HepG2 (cell line): ENCODE measurements around the gene PARP2. TPM values are rescaled to one million over a fixed set of nuclear protein-coding genes. Genes with fewer than 3 reads are reported as not detected.

Source experiments
- ATAC-seq: fragments of 200-7000 bp; cut with Tn5 transposase; 3 replicates; pipeline ENCODE4 v1.9.1; 2020; ENCODE audit warnings: mild to moderate bottlenecking, moderate library complexity
- BruUV-seq: library from RNA; stranded (reverse); fragments of 400-500 nt; replicated peaks from 2 replicates; lab custom pipeline; 2021; lab: Mats Ljungman, UMichigan
- CTCF ChIA-PET: fragments of 300-600 bp; formaldehyde crosslinking; extraction: SDS; loops from one replicate; lab custom pipeline; 2021; ENCODE audit warnings: low total read pairs, inconsistent platforms, low intra/inter-chr PET ratio; lab: Yijun Ruan, JAX
- POLR2A ChIA-PET: fragments of 350-600 bp; sonication (Branson Sonifier 250); formaldehyde crosslinking; loops from one replicate; lab custom pipeline; 2020; ENCODE audit warnings: antibody characterized with exemption, inconsistent platforms; lab: Yijun Ruan, JAX
- DNase-seq: peaks from one replicate; pipeline ENCODE4 v3.0.0-alpha.2; 2015; ENCODE audit warnings: low spot score
- FAIRE-seq: peaks from 3 replicates; lab custom pipeline; 2011; peaks lifted over from hg19 to GRCh38; lab: Jason Lieb, UNC
- H2AFZ ChIP-seq: one replicate; pipeline ENCODE4 v1.6.1; 2011; ENCODE audit warnings: low read length, inconsistent platforms
- H3K27ac ChIP-seq: fragments of 300-600 bp; 3 replicates; pipeline ENCODE4 v1.8.0; 2011; ENCODE audit warnings: mixed run types, mild to moderate bottlenecking, mixed read lengths, low read length, inconsistent platforms; ENCODE audit not compliant: insufficient read depth; ENCODE audit errors: extremely low read length
- H3K27me3 ChIP-seq, 2 experiments: fragments of 200-600 bp in 1 of 2; 2 replicates in 1 of 2; 3 replicates in 1 of 2; pipeline versions ENCODE4 v1.6.0 to v1.8.0; 2011; ENCODE audit warnings: low read length in 2 of 2, mild to moderate bottlenecking in 2 of 2, moderate library complexity in 2 of 2, inconsistent platforms in 1 of 2; ENCODE audit not compliant: insufficient read depth in 2 of 2, control insufficient read depth in 1 of 2
- H3K36me3 ChIP-seq, 2 experiments: fragments of 200-600 bp in 1 of 2; replicated peaks in 1 of 2; 2 replicates in 1 of 2; 3 replicates in 1 of 2; pipeline versions ENCODE4 v1.5.1 to v1.8.0; 2011; ENCODE audit warnings: low read length in 2 of 2, inconsistent platforms in 1 of 2; ENCODE audit not compliant: insufficient read depth in 2 of 2, control insufficient read depth in 1 of 2
- H3K4me1 ChIP-seq: 2 replicates; pipeline ENCODE4 v1.5.1; 2012; ENCODE audit warnings: low read length, inconsistent platforms; ENCODE audit not compliant: insufficient read depth
- H3K4me2 ChIP-seq: 2 replicates; pipeline ENCODE4 v1.6.0; 2011; ENCODE audit warnings: low read depth, low read length, inconsistent platforms
- H3K4me3 ChIP-seq, 3 experiments: fragments of 200-600 bp in 1 of 3; sonication (generic), shearing (Covaris generic) in 1 of 3; replicated peaks in 1 of 3; 2 replicates each; pipeline ENCODE4 v1.5.1; 2011 to 2016; ENCODE audit warnings: low read length in 3 of 3, inconsistent platforms in 2 of 3, low read depth in 2 of 3, mild to moderate bottlenecking in 2 of 3, control low read depth in 1 of 3, mixed read lengths in 1 of 3; ENCODE audit not compliant: insufficient read depth in 1 of 3
- H3K79me2 ChIP-seq: one replicate; pipeline ENCODE4 v1.6.1; 2011; ENCODE audit warnings: low read length, inconsistent platforms; ENCODE audit not compliant: insufficient read depth
- H3K9ac ChIP-seq: 2 replicates; pipeline ENCODE4 v1.6.0; 2011; ENCODE audit warnings: mild to moderate bottlenecking, low read depth, low read length, inconsistent platforms; ENCODE audit not compliant: insufficient read depth
- H3K9me3 ChIP-seq: 2 replicates; pipeline ENCODE4 v1.5.1; 2012; ENCODE audit warnings: mild to moderate bottlenecking, low read length
- H4K20me1 ChIP-seq: 2 replicates; pipeline ENCODE4 v1.6.0; 2011; ENCODE audit warnings: inconsistent platforms, mild to moderate bottlenecking, low read length, moderate library complexity; ENCODE audit not compliant: insufficient read depth
- ATF7 ChIP-seq, 2 experiments: fragments of 450-650 bp in 1 of 2; sonication (generic) in 1 of 2; formaldehyde crosslinking in 1 of 2; IDR thresholded peaks; 2 replicates each; pipeline versions ENCODE4 v1.4.0 to v1.6.1; 2016 to 2020; ENCODE audit warnings: antibody characterized with exemption in 1 of 2, mild to moderate bottlenecking in 1 of 2, missing genetic modification reagents in 1 of 2
- FOXC1 ChIP-seq: sonication (generic); formaldehyde crosslinking; IDR thresholded peaks from 2 replicates; pipeline ENCODE4 v1.8.0; 2022; ENCODE audit warnings: mild to moderate bottlenecking, missing genetic modification reagents, borderline replicate concordance
- MIXL1 ChIP-seq: IDR thresholded peaks from 2 replicates; pipeline ENCODE4 v1.6.1; 2016
- MTA3 ChIP-seq: sonication (generic); formaldehyde crosslinking; IDR thresholded peaks from 2 replicates; pipeline ENCODE4 v1.4.0; 2020; ENCODE audit warnings: missing genetic modification reagents
- SCMH1 ChIP-seq: sonication (generic); formaldehyde crosslinking; IDR thresholded peaks from 2 replicates; pipeline ENCODE4 v1.9.0; 2021; ENCODE audit warnings: missing genetic modification reagents, mild to moderate bottlenecking, borderline replicate concordance
- SOX6 ChIP-seq, 2 experiments: fragments of 450-650 bp in 1 of 2; sonication (generic) in 1 of 2; formaldehyde crosslinking in 1 of 2; IDR thresholded peaks; 2 replicates each; pipeline versions ENCODE4 v1.4.0 to v1.6.1; 2017 to 2020; ENCODE audit warnings: antibody characterized with exemption in 1 of 2, mild to moderate bottlenecking in 1 of 2, missing genetic modification reagents in 1 of 2
- TEAD3 ChIP-seq: optimal IDR thresholded peaks from 2 replicates; pipeline ENCODE3; 2016; ENCODE audit warnings: borderline replicate concordance
- TFE3 ChIP-seq: IDR thresholded peaks from 2 replicates; pipeline ENCODE4 v1.6.1; 2016
- XBP1 ChIP-seq: sonication (generic); formaldehyde crosslinking; IDR thresholded peaks from 2 replicates; pipeline ENCODE4 v1.5.0; 2020; ENCODE audit warnings: missing genetic modification reagents
- ZNF367 ChIP-seq: sonication (generic); formaldehyde crosslinking; IDR thresholded peaks from 2 replicates; pipeline ENCODE4 v1.4.0; 2020; ENCODE audit warnings: missing genetic modification reagents, borderline replicate concordance
- ZNF790 ChIP-seq: sonication (generic); formaldehyde crosslinking; IDR thresholded peaks from 2 replicates; pipeline ENCODE4 v1.8.0; 2022; ENCODE audit warnings: missing genetic modification reagents, mild to moderate bottlenecking, borderline replicate concordance
- WGBS: methylation state at CpG from one replicate; pipeline ENCODE4 v1.1.6; 2017; ENCODE audit warnings: low lambda C conversion rate; 5-methylcytosine and 5-hydroxymethylcytosine counted together
- in situ Hi-C: cut with HindIII; loops from 2 replicates; pipeline ENCODE4 v1.10.0; 2017; ENCODE audit warnings: low pct_unique_long_range_greater_than_20kb; ENCODE audit not compliant: extremely low pct_ligation_motif_present
- intact Hi-C: fragments of 100-400 bp; cut with micrococcal nuclease; formaldehyde crosslinking; loops from one replicate; pipeline ENCODE4 v1.10.0; 2022; ENCODE audit not compliant: unreplicated experiment
- polyA plus RNA-seq, 8 experiments: library from polyadenylated mRNA; depleted of rRNA in 3 of 8; stranded (reverse) in 7 of 8; unstranded in 1 of 8; fragments of >200 nt; fragmentation: Illumina TruSeq in 4 of 8; extraction: Trizol in 4 of 8; gene quantifications; 2 replicates each; pipeline versions ENCODE4 v1.2.1 to v1.2.3, GENCODE V29; 2011 to 2016; ENCODE audit warnings: low read depth in 4 of 8, missing spikeins in 1 of 8, mixed read lengths in 1 of 8; ENCODE audit not compliant: insufficient read depth in 1 of 8
- total RNA-seq, 5 experiments: library from RNA; depleted of rRNA; stranded (reverse); fragments of >200 nt; fragmentation: Illumina TruSeq; extraction: Trizol; gene quantifications; 2 replicates each; pipeline ENCODE4 v1.2.3, GENCODE V29; 2016; ENCODE audit warnings: low read depth in 1 of 5
- TF ChIP-seq, protein P1 (sequence below): sonication (generic); formaldehyde crosslinking; IDR thresholded peaks from 2 replicates; pipeline ENCODE4 v1.5.0; 2020; ENCODE audit warnings: missing genetic modification reagents, mild to moderate bottlenecking, borderline replicate concordance

Gene PARP2
- total and polyA plus RNA-seq, 2 of the 13 experiments (the other 11 are each of a cell fraction or from before 2014, with no cell fraction given) = 37.3 to 38.4 TPM

DNA sequence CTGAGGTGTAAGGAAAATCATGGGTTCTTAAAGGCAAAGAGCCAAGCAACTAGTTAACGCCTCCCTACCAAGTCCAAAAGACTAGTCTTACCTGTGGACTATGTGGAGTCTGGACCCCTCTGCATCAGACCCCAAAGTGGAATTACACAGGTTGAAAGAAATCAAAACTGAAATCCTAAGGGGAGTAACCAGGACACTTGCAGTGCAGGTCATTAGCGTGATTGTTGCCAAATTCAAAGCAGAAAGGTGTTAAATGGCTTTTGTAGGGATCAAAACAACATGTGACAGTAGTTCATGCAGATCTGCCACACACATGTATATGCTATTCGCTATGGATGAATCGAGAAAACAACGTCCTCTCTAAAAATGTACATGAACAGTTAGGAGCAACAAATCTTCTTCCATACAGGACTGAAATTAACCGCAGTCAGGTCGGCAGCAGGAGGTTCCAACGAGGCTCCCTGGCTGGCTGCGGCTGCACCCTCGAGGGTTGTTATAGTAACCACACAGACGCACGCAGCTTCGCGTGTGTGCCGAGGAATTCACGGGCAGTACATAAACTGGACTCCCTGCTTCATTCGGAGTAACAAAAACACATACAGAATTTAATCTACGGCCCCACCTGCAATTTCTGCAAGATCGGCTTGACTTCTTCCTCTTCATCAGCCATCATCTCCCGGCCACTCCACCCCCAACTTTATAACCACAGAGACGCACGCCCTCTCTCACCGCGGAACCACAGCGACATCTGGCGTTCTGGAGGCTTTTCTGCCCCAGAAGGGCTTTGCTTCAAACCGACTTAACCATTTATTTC is 38.0 kb upstream of the PARP2 start, which contains the start of gene TTC5 (continued):
- TF ChIP-seq TFE3 (CRISPR knock-in tag) (no peak; the same call in 1 of the 2 replicates), ZNF367 (no peak), SCMH1 (CRISPR knock-in tag) (no peak), MIXL1 (CRISPR knock-in tag) (no peak), XBP1 (no peak), FOXC1 (CRISPR knock-in tag) (peak; percentile 66; the same call in 1 of the 2 replicates), MTA3 (no peak), TEAD3 (CRISPR knock-in tag) (peak; percentile 35), SOX6 (IDR thresholded peaks at IDR 0.05) (no peak), SOX6 (CRISPR knock-in tag; IDR thresholded peaks at IDR 0.05) (peak; percentile 67; the same call in 1 of the 2 replicates)
- TF ChIP-seq, protein P1, sequence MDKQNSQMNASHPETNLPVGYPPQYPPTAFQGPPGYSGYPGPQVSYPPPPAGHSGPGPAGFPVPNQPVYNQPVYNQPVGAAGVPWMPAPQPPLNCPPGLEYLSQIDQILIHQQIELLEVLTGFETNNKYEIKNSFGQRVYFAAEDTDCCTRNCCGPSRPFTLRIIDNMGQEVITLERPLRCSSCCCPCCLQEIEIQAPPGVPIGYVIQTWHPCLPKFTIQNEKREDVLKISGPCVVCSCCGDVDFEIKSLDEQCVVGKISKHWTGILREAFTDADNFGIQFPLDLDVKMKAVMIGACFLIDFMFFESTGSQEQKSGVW (CRISPR knock-in tag) = no peak

DNA sequence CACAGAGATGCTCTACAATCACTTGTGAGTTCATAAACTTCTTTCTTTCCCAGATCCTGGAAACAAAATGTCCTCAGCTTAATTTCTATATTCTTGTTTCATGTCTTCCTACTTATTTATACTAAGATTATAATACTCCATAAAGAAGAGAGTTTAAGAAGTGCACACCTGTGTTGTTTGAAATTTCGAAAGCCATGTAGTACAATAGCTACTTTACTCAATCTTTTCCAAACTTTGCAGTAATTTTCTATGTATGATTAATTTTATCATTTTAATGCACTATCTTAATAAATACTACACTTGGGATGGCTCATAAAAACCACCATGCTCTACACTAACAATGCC is 37.4 kb upstream of the PARP2 start:
- Histone ChIP-seq H3K4me3 (peak overlapping the region in 2 of 3 experiments; percentile 70 to 85; a peak in 3 of 6 replicates), H3K79me2 (peaks cover 25% of the 10 kb centered on the region), H3K27ac (no peak overlapping the region), H4K20me1 (no peaks in the 10 kb centered on the region), H3K9me3 (no peaks in the 10 kb centered on the region), H3K36me3 (peaks cover 3 to 10% of the 10 kb centered on the region in 2 experiments; a peak in 4 of 5 replicates), H2AFZ (no peak overlapping the region), H3K4me1 (peaks cover 26% of the 10 kb centered on the region), H3K4me2 (no peak overlapping the region), H3K9ac (no peak overlapping the region), H3K27me3 (no peaks in the 10 kb centered on the region; a peak in 1 of 5 replicates)
- CTCF ChIA-PET = interaction anchor here (1.4 kb wide), 1 partner anchor 22 kb away, joined by 4 read pairs; no protein-coding TSS in a partner anchor
- BruUV-seq = no TSS peak
- POLR2A ChIA-PET = interaction anchor here (1.3 kb wide), 1 partner anchor 37 kb away, joined by 4 read pairs; the partner anchor contains the start of gene PARP2
- no peak for TF ChIP-seq ZNF790
- no peak for TF ChIP-seq ATF7 (IDR thresholded peaks at IDR 0.05)
- TF ChIP-seq ATF7 (CRISPR knock-in tag; IDR thresholded peaks at IDR 0.05) = 0 out of 2 replicates have a peak, but pooled peaks have one; percentile 2
- whole genome bisulfite sequencing = 90% methylated on average over 1 of the region's 1 CpG
- peak; percentile 5; the same call in 2 of the 3 replicates for ATAC-seq
- no peak for FAIRE-seq
- in situ Hi-C loops = no loop called here
- intact Hi-C loops = no loop called here
- no peak for DNase-seq
